GM19395 (cell line): ENCODE data around the gene KCNH3.

Experiments used
- ATAC-seq: cut with Tn5 transposase; IDR thresholded peaks from one replicate; pipeline ENCODE4 v1.9.1; 2021; ENCODE audit warnings: mild to moderate bottlenecking, moderate library complexity; ENCODE audit not compliant: unreplicated experiment

Gene KCNH3

DNA sequence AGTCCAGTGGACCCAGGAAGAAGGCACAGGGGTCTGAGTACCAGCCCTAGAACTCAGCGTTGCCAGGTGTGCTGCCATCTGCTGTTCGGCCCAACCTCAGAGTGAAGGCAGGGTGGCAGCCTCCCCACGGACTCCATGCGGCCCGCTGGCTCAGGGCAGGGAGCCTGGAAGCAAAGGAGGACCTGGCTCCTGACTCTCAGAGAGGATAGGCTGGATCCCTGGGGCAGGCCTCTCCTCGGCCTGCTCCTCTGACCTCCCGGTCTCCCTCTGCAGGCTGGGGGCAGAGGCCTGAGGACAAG lies 19.0 kb downstream of the KCNH3 start:
- ATAC-seq: no peak

DNA sequence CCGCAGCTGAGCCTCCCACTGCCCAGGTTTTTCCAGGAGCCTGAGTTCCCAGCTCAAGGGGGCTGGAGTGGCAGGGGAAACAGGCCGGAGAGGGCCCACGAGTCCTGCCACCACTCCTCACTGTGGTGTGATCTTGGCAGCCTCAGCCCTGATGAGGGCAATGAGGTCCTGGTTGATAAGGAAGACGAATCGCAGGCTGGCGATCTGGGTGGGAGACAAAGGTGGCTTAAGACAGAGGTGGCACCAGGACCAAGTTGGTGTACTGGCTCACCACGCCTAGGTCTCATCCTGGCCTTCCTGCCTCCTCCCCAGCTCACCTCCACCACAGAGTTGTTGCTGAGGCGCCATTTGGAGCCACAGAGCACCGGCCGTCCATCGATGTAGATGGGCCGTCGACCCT lies 19.7 kb downstream of the KCNH3 start:
- ATAC-seq: no peak

DNA sequence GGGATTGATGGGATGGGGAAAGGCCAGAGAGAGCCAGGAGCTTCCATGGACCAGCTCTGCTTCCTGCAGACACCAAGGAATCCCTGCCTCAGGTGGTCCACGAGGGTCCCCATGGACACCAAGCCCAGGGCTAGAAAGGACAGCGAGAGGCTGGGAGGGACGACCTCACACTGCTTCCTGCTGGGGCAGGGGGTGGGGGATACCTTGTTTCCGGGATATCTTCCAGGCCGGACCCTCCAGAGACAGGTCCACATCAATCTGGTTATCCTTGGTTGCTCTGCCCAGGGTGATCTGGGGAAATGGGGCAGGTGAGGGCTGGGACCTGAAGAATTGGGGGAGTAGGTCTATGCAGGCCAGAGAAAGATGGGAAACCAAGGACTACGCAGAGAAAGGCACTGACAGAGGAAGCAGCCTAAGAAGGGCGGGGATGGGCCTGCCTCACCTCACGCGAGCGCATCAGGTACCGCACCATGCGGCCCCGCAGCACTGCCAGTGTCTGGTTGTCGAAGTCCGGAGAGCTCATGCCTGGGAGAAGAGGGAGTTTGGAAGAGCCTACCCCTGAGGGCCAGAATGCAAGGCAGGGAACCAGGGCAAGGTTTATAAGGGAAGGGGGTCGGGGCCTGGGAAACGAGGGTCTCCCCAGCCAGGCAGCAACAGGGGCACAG lies 20.3 kb downstream of the KCNH3 start:
- ATAC-seq: no peak

DNA sequence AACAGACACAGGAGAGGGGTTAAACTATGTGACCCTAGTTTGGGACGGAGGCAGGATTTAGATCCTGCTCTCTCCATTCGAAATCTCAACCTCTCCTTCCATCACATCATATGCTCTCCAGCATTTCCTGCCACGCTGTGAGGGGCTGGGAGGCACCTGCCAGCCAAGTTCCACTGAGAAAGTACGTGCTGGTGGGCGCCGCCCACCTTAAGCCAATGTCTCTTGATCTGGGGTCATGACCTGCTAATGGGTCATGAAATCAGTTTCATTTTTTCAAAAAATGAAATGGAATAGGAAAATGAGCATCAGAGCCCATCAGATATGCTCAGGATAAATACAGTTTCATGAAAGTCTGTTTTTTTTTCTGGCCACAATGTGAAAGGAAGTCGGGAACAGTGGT lies 21.9 kb downstream of the KCNH3 start:
- no peak for ATAC-seq

DNA sequence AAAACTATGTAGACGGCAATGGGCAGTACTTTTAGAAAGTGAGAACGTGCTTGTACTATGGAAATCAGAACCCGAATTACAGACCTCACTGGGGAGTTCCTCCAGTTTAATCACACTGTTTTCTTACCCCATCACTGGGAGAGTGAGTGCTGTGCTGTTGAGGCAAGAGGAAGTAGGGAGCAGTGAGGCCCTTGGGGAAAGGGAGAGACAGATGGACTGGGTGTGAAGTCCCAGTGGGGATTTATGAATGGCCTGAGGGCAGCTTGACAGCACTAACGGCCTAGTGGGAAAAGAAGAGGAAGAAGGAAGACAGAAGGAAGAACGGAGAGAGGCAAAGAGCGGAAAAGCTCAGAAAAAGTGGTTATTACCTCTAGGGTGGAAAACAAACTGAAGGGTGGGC lies 23.4 kb downstream of the KCNH3 start:
- ATAC-seq: no peak

DNA sequence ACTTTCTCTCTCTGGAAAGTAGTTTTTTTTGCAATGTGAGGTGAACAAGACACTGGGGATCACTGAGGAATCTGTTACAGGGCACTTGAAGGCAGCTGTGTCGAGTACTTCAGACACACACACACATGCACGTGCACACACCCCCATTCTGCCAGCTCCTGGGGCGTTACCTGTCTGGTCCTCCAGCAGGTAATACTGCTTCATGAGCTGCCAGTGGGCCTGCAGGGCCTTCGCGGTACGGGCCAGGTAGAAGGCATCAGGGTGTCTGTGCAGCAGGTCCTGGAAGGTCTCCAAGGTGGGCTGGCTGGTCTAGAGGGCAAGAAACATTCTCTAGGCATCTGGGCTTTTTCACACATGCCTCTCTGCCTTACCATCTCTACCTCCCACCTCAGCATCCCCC lies 24.0 kb downstream of the KCNH3 start:
- no peak for ATAC-seq

DNA sequence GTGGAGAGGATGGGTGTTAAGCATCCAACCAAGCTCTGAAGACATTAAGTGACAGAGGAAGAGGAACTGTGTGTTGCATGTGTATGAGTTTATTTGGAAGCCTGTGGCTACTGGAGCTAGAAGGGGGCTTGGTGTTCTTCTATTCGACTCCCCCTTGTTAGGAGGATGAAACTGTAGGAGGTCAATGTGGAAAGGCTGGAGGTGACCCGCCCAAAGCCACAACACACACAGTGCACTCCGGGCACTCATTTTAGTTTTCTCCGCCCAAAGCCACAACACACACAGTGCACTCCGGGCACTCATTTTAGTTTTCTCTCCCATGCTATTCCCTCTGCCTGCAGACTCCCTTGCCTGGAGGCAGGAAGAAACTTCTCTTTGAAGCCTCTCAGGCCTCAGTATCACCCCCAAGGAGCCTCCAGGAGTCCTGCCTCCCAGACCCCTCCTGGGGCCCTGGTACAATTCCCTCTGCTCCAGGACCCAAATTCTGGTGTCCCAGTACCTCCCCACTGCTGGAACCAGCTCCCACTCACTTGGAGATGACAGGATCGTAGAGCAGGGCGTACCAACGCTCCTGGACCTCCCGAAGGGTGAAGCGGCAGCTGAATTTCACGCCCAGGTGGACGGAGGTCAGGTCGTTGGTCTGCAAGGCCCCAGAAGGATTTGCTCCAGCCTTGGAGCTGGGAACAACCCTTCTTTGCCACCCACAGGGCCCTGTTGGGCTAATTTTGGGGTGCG lies 25.3 kb downstream of the KCNH3 start:
- no peak for ATAC-seq

DNA sequence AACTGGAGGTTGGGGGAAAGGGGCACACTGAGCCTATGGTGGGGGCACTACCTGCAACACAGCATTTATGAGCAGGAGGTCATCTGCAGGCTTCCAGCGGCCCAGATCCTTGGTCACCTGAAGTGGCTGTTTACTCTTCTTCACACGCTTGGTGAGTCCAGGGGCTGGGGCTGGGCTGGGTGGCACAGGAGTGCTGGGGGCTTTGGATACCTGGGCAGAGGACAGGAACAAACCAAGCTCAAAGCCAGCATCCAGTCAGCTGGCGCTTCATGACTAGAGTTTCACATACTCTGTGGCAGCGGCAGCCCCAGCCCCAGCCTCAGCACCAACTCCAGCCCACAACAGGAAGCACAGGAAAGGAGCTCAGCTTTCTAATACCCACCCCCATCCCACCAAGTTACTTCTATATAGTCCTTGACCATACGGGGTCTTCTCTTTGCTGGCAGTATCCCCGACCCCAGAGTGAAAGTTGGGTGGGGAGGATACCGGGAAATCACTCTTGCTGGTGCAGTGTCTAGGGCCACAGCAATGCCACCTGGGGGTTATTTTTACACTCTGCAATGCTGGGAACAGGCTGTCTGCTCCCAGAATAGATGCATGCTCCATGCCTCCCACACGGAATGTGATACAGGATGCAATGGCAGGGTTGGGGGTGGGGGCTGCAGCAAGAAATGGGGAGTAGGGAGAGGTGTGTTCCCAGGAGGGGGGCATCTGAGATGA lies 26.0 kb downstream of the KCNH3 start:
- ATAC-seq: no peak

DNA sequence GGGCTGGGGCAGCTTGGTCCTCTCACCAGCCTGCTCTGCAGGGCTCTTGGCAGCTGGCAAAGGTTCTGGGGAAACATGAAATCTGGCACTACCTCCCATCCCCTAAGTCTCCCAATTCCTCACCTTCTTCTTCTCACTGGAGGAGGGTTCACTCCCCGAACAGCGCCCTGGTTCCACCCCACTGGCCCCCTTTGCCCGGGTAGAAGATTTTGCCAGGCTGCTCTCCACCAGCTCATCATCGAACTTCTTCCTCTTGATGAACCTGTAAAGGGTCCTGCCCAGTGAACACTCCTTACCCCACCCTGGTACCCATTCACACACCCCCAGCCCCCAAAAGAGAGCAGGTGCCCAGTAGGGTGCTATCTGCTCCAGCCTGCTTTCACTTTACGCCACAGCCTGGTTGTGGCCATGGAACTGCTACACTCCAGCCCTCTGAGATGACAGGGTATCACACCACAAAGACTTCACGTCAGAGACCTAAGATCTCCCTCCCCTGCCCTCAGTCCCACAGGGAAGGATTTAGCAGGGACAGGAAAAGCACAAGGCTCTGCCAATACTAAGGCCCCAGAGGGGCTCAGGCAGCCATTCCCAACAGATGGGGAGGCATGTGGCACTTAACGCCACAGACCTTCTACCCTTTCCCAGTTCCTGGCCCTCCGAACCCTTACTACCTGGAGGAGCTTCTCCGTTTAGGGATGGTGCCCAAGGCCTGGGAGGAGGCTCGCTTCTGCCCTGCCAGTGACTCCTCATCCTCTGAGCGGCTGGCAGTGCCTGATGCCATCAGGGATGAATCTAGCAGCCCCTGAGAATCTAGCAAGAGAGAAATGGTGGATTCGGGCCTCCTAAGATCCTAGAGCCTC lies 26.8 kb downstream of the KCNH3 start:
- ATAC-seq: no peak

DNA sequence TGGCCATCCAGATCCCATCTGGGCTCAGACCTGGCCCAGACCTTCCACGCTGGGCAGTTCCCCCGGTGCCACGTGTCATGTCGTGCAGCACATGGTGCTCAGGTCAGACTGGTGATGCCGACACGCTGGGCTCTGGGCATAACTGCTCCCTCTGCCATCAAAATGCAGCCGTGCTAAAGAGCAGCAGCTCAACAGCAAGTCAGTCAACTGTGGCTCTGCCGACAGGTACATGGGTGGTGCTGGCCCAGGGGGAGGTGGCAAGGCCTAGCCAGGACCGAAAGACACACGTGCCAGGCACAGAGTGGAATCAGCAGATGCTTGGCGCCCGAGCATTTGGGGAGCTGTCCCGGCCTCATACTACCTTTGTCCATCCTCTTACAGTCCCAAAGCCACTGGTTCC lies 27.5 kb downstream of the KCNH3 start:
- no peak for ATAC-seq

DNA sequence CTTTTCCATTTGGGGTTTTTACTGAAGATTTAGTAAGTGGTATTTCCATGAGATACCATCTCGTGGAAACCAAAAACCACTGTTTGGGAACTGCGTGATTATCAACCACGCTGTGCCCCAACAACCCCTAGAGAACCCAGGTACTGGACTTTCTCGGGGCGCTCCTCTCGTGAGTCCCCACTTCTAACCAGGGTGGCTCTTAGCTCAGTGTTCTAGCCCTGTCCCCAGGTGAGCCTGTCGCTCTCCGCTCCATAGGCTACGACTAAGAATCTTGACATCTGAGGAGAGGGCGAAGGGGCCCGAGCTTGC lies 28.4 kb downstream of the KCNH3 start:
- peak; percentile 19 for ATAC-seq

DNA sequence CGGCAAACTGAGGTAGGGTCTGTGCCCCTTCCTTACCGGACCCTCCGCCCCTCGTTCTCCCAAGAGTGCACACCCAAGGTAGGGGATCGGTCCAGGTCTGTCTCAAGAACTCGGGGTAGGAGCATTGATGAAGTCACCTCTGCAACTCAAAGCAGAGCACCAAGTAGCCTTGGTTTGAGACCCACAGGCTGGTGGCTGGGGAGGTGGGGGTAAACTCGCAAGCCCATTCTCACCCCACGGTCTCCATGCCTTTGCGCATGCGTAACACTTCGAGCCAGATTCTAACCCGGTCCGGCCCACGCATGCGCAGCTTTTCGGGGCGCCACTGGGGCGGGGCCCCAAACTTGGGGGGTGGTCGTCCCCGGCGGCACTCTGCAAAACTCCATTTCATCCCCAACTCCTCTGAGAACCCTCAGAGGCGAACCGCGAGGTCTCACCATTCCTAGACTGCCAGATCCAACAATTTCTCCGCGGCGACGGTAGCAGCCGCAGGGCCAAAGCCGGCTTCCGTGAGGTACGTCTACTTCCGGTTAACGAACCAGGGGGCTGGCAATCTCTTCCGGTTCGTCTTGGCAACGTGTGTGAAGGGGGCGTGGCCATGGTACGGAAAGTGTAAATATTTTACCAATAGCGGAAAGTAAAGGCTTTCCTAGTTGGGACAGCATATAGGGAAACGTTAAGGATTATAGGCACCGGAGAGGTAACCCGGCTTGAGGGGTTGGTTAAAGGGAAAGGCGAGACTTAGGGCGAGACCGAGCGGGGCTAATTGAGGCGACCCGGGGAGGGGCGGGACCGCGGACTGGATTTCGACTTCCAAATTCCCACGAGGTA lies 29.0 kb downstream of the KCNH3 start, which contains the start of gene MCRS1:
MCRS1 (minus strand) TSS at position 532 of the 831 bp plus-strand sequence. CDS start 1,411 bp downstream, outside the sequence.
- peak; percentile 87 for ATAC-seq

DNA sequence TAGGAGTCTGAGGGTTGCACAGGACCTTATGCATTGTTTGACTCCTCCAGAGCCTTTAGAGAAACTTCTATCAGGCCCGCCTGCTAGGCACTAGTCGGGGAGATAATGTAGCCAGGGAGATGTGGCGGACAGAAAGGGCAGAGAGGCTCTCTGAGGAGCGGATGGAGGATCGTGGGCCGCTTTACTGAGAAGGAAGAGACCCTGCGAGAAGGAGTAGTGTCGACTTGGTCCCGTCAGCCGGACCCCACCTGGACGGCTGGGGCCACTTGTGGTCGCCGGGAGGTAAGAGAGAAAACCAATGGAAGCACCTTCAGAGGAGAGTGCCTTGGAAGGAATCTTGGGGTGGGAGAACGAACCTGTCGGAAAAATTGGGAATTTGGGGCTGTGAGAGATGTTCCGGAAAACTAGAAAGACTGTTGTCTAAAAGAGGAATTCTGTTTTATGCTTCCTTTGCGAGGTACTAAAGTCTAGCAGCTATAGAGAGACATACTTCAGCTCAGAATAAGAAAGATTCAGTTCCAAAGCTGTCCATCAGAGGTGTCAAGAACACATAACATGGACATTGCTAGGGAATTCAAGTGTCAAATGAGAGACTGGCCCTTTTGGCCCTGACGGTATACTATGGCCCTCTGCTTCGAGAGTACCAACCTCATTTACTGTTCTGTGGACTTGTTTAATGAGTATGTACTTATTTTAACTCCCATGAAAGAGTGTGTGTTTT lies 29.8 kb downstream of the KCNH3 start:
- ATAC-seq: peak; percentile 34

DNA sequence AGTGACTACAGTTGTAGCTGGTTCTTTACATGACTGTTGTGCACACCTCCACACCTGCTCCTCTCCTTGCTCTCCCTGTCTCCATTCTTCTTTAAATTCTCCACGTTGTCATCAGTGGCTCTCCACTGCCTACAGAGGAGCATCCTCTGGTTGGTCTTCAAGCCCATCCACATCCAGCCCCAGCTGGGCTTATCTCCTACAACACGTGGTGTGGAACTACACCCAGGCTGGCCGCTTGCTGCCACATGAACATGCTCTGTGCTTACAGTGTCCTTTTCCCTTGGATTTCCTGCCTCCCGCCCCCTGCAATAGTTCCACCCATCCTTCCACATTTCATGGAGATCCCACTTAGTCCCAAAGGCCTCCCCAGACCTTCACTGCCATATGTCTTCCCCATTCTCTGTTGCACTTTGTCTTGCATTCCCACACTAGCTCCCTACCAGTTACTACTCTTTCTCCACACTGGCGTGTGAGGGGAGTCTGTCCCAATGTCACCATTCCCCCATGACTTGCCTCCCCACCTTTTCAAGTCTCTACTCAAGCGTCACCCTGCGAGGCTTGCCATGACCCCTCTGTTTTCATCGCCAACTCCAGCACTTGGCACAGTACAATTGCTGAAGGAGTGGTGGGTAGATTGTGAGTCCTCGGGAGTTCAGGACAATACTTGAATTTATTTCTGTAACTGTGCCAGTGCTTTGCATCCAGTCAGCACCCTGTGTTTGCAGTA lies 38.9 kb downstream of the KCNH3 start:
- no peak for ATAC-seq

DNA sequence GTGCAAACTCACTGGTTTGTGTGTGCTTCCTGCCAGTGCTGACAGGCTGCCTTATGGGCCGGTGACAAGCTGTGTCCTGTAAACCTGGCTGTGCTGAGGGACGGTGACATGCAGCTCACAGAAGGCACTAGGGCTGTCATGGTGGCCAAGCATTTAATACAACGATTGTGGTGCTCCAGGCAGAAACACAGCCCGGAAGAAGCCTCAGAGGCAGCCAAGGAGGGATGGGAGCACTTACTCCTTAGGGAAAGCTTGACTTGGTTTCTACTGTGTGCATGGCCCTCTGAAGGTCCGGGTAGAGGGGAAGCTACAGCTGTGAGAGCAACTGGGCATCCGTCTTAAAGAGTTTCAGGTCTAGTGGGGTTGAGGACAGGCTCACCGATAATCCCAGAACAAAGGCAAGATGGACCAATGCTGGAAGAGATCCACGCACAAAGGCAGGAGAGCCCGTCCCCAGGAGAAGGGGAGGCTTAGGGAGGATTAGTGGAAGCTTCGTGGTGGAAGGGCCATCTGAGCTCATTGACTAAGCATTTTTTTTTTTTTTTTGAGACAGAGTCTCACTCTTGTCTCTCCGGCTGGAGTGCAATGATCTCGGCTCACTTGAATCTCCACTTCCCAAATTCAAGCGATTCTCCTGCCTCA lies 39.8 kb downstream of the KCNH3 start:
- no peak for ATAC-seq

DNA sequence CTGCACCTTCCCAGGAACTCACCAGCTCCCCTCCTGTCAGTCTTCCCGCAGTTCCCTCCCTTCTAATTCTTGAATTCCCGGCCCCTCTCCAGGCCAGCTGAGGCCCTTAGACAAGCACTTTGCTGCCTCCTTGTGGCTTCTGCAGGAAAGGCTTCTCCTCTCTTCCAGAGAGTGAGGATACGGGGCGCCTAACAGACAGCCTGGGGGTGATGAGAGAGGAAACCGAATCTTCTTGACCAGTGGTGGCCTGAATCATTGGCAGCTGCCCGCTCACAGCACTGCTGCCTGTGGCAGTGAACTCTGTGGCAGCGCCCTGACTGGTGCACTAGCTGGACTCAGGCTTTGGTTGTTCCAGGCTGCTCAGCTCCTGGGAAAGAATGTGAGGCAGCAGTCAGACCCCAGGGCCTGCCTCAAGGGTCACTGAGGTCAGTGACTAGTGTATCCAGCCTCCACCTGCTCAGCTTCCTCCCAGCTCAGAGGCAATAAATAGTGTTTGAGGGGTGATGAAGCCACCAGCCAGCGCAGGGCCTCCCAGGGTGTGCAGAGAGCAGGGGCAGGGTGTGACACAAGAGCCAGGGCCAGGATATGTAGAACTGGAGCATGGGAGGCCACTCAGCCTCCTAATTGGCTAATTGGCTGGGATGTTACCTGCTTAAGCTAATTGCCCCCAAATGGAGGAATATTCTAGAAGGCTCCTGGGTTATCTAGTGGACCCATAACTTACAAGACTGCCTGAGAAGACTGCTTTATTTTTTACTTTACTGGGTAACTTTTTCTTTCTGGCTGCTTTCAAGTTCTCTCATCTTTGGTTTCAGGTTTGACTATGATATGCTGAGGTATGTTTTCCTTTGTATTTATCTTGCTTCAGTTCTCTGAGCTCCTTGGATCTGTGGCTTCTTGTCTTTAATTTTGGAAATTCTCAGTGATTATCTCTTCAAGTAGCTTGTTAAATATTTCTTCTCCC lies 42.0 kb downstream of the KCNH3 start:
- ATAC-seq: no peak

DNA sequence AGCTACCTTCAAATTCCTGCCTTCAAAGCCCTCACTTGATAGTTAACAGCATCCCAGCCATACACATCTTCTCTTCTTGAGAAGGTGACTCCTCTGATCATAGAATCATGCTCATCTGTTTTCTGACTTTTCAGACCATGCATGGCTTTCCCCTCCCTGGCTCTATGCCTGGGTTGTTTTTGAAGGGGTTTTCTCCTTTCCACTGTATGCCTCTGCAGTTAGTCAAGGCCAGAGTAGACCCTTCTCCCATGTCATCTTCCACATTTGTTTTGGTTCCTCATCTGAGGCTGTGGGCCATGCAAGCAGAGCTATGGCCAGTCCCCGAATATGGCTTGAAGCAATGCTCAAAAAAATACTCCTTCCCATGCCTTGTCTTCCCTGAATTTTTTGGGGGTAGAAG lies 43.4 kb downstream of the KCNH3 start:
- ATAC-seq: no peak

DNA sequence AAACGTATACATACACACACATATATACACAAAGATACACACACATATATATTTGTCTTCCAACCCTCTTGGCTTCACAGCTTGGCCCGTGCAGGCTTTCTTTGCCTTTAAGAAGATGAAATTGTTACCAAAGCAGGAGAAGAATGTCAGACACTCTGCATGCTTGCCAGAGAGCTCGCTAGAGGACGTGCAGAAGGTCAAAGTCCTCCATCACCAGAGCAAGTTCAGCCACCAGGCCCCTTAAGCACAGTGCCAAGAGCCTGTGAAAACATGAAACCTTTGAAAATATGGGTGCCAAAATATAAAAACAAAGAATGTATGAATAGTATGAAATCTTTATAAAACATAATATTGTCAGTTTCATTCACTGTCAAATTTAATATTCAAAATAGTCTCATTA lies 44.0 kb downstream of the KCNH3 start:
- no peak for ATAC-seq
